ENCODE results near the gene ITGA11. TPM values are rescaled to one million over a fixed set of nuclear protein-coding genes. Genes with fewer than 3 reads are reported as not detected.

The ITGA11 gene
- polyA plus RNA-seq, 1 of the 3 experiments (the other 2 are of a cell fraction) = 0.49 TPM

- 88% methylated on average over 7 of the region's 7 CpGs for WGBS (ENCODE audit: low lambda C conversion rate)
- Histone ChIP-seq H3K36me3 (replicated peaks in 1 of 2; ENCODE audit: control insufficient read depth in 1 of 2, insufficient read depth in 2 of 2, low read length in 1 of 2) (no peaks in the 10 kb centered on the region), H4K20me1 (ENCODE audit: insufficient read depth) (no peaks in the 10 kb centered on the region), H2AFZ (ENCODE audit: low read depth) (no peak overlapping the region), H3K4me2 (no peak overlapping the region), H3K9ac (no peak overlapping the region), H3K79me2 (ENCODE audit: insufficient read depth) (no peaks in the 10 kb centered on the region; the same call in 1 of the 2 replicates), H3K27ac (ENCODE audit: low read depth in 2 of 2, low read length in 1 of 2) (no peak overlapping the region), H3F3A (replicated peaks; ENCODE audit: insufficient read depth) (no peaks in the 10 kb centered on the region), H3K9me2 (no peaks in the 10 kb centered on the region), H3K4me1 (ENCODE audit: control insufficient read depth in 1 of 2, insufficient read depth in 2 of 2, low read depth in 1 of 2, low read length in 1 of 2) (no peaks in the 10 kb centered on the region), H3K27me3 (ENCODE audit: insufficient read depth) (no peaks in the 10 kb centered on the region), H3K4me3 (ENCODE audit: low read depth in 2 of 2, low read length in 1 of 2) (no peak overlapping the region), H3K9me3 (no peaks in the 10 kb centered on the region)
- no peak for TF ChIP-seq FOSL2 (IDR thresholded peaks at IDR 0.05; ENCODE audit: borderline replicate concordance, low read depth)
- no peak for TF ChIP-seq POLR2AphosphoS5 (IDR thresholded peaks at IDR 0.05; ENCODE audit: low read depth, low read length)
- TF ChIP-seq TAF1 (IDR thresholded peaks at IDR 0.05; ENCODE audit: borderline replicate concordance, low read depth, low read length) = no peak
- no peak for TF ChIP-seq FOXJ3 (CRISPR knock-in tag; IDR thresholded peaks at IDR 0.05)
- TF ChIP-seq EZH2phosphoT487 (IDR thresholded peaks at IDR 0.05; ENCODE audit: borderline replicate concordance, low read depth) = no peak
- no peak for TF ChIP-seq SMC3 (IDR thresholded peaks at IDR 0.05; ENCODE audit: low read depth, low read length)
- no peak for TF ChIP-seq ZBTB33 (IDR thresholded peaks at IDR 0.05; ENCODE audit: borderline replicate concordance, low read depth)
- no peak for TF ChIP-seq TCF12 (IDR thresholded peaks at IDR 0.05)
- no peak for TF ChIP-seq MEF2A (IDR thresholded peaks at IDR 0.05; ENCODE audit: borderline replicate concordance, low read depth)
- TF ChIP-seq REST (IDR thresholded peaks at IDR 0.05; ENCODE audit: low read depth, low read length) = no peak
- TF ChIP-seq IRF3 (IDR thresholded peaks at IDR 0.05; ENCODE audit: low read depth, low read length) = no peak
- no peak for TF ChIP-seq GABPA (IDR thresholded peaks at IDR 0.05; ENCODE audit: low read depth)
- TF ChIP-seq RCOR1 (IDR thresholded peaks at IDR 0.05; ENCODE audit: low read length) = no peak
- DNase-seq = no peak
- ChIA-PET CTCF (interaction anchor here (0.7 kb wide), 1 partner anchor 10 kb away, joined by 3 read pairs; no protein-coding TSS in a partner anchor), POLR2A (no interaction called here)
Measured at GRCh38 chr15:68424754-68425390, 7.1 kb downstream of the ITGA11 start.

All from SK-N-SH (cell line).